Measurements from ENCODE around the gene PNPO. TPM values are rescaled to one million over a fixed set of nuclear protein-coding genes. Genes with fewer than 3 reads are reported as not detected.

The PNPO gene
- total RNA-seq, 2 donors from 2014 or later: 18.1 to 70.5 TPM

GRCh38 chr17:47946929-47947397 lies 5.6 kb downstream of the PNPO start:
- intact Hi-C loops (cut with DNase I): no loop called here
- Histone ChIP-seq H3K4me1 (peaks cover 9% of the 10 kb centered on the region), H3K36me3 (no peaks in the 10 kb centered on the region), H3K27me3 (no peaks in the 10 kb centered on the region), H3K9me3 (no peaks in the 10 kb centered on the region), H3K9ac (ENCODE audit: low read depth in 2 of 2, low read length in 2 of 2) (peak overlapping the region in 1 of 2 donors; percentile 53), H3K4me3 (no peak overlapping the region), H3K27ac (peak overlapping the region; percentile 86)
- TF ChIP-seq CTCF (IDR thresholded peaks at IDR 0.05): peak; percentile 85
- DNase-seq: peak; percentile 94

- intact Hi-C loops (cut with DNase I): loop anchor here (2.0 kb wide), 1 partner anchor 20 kb away; no protein-coding TSS in a partner anchor
- Histone ChIP-seq H3K27ac (peak overlapping the region; percentile 86), H3K4me3 (no peak overlapping the region), H3K4me1 (no peaks in the 10 kb centered on the region), H3K36me3 (no peaks in the 10 kb centered on the region), H3K9ac (ENCODE audit: low read depth in 2 of 2, low read length in 2 of 2) (peak overlapping the region in 1 of 2 donors; percentile 91), H3K27me3 (no peaks in the 10 kb centered on the region), H3K9me3 (no peaks in the 10 kb centered on the region)
- DNase-seq: peak; percentile 60
- TF ChIP-seq CTCF (IDR thresholded peaks at IDR 0.05): no peak
Measured at GRCh38 chr17:47948706-47949196, 7.4 kb downstream of the PNPO start.

GRCh38 chr17:47949197-47949759 lies 7.9 kb downstream of the PNPO start:
- peak; percentile 96 for DNase-seq
- Histone ChIP-seq H3K9ac (ENCODE audit: low read depth in 2 of 2, low read length in 2 of 2) (peak overlapping the region; percentile 56 to 91), H3K27me3 (no peaks in the 10 kb centered on the region), H3K27ac (peak overlapping the region; percentile 86), H3K36me3 (no peaks in the 10 kb centered on the region), H3K9me3 (no peaks in the 10 kb centered on the region), H3K4me3 (no peak overlapping the region), H3K4me1 (no peaks in the 10 kb centered on the region)
- intact Hi-C loops (cut with DNase I): loop anchor here (2.0 kb wide), 1 partner anchor 20 kb away; no protein-coding TSS in a partner anchor
- TF ChIP-seq CTCF (IDR thresholded peaks at IDR 0.05): peak; percentile 73

- no peak for TF ChIP-seq CTCF (IDR thresholded peaks at IDR 0.05)
- no peaks in the 10 kb centered on the region for H3K36me3 ChIP-seq
- H3K4me3 ChIP-seq: no peak overlapping the region
Measured at GRCh38 chr17:47949946-47950345, 8.6 kb downstream of the PNPO start.

GRCh38 chr17:47950448-47950847 lies 9.1 kb downstream of the PNPO start:
- DNase-seq: no peak
- Histone ChIP-seq H3K4me1 (no peaks in the 10 kb centered on the region), H3K36me3 (no peaks in the 10 kb centered on the region)

More at GRCh38 chr17:47949946-47950345, 8.6 kb downstream of the PNPO start:
- H3K27me3 ChIP-seq: no peaks in the 10 kb centered on the region
- DNase-seq: peak; percentile 67
- H3K27ac ChIP-seq: peak overlapping the region; percentile 86
- intact Hi-C loops (cut with DNase I): loop anchor here (2.0 kb wide), 1 partner anchor 19 kb away; no protein-coding TSS in a partner anchor
- H3K4me1 ChIP-seq: no peaks in the 10 kb centered on the region
- H3K9ac ChIP-seq (ENCODE audit: low read depth in 2 of 2, low read length in 2 of 2): peak overlapping the region in 1 of 2 donors; percentile 91
- no peaks in the 10 kb centered on the region for H3K9me3 ChIP-seq

More at GRCh38 chr17:47950448-47950847, 9.1 kb downstream of the PNPO start:
- Histone ChIP-seq H3K27ac (peak overlapping the region; percentile 86), H3K9ac (ENCODE audit: low read depth in 2 of 2, low read length in 2 of 2) (peak overlapping the region in 1 of 2 donors; percentile 91), H3K27me3 (no peaks in the 10 kb centered on the region), H3K4me3 (no peak overlapping the region), H3K9me3 (no peaks in the 10 kb centered on the region)
- intact Hi-C loops (cut with DNase I): no loop called here
- no peak for TF ChIP-seq CTCF (IDR thresholded peaks at IDR 0.05)

Data from colonic mucosa (tissue), 4 donors.